CD4-positive, alpha-beta T cell treated with Interleukin-4 for 1 hour (primary cell): Measurements from ENCODE around the gene DGKB.

ENCODE experiments used
- DNase-seq, 2 donors: peaks; one replicate each; pipeline ENCODE4 v3.0.0-alpha.2; 2020 to 2022

The DGKB gene

GRCh38 chr7:14817829-14818614 is 84.5 kb downstream of the DGKB start:
- DNase-seq, result no peak

- DNase-seq, result no peak
Observed at GRCh38 chr7:14807507-14807906, 95.0 kb downstream of the DGKB start.

GRCh38 chr7:14806891-14807290 is 95.7 kb downstream of the DGKB start:
- DNase-seq, result no peak

GRCh38 chr7:14805105-14805719 is 97.3 kb downstream of the DGKB start:
- no peak for DNase-seq

- DNase-seq, result no peak
Observed at GRCh38 chr7:14800664-14801063, 101.9 kb downstream of the DGKB start.

GRCh38 chr7:14793151-14793550 is 109.4 kb downstream of the DGKB start:
- DNase-seq, result no peak

- no peak for DNase-seq
Observed at GRCh38 chr7:14787551-14787950, 115.0 kb downstream of the DGKB start.

- no peak for DNase-seq
Observed at GRCh38 chr7:14786314-14786895, 116.1 kb downstream of the DGKB start.

- DNase-seq, result no peak
Observed at GRCh38 chr7:14777806-14778205, 124.7 kb downstream of the DGKB start.

- no peak for DNase-seq
Observed at GRCh38 chr7:14776266-14776665, 126.3 kb downstream of the DGKB start.

- no peak for DNase-seq
Observed at GRCh38 chr7:14773729-14774271, 128.8 kb downstream of the DGKB start.

- no peak for DNase-seq
Observed at GRCh38 chr7:14770614-14771013, 131.9 kb downstream of the DGKB start.

GRCh38 chr7:14769261-14769660 is 133.3 kb downstream of the DGKB start:
- no peak for DNase-seq

GRCh38 chr7:14767716-14768425 is 134.7 kb downstream of the DGKB start:
- DNase-seq, result no peak

GRCh38 chr7:14766747-14767146 is 135.8 kb downstream of the DGKB start:
- DNase-seq, result no peak

- no peak for DNase-seq
Observed at GRCh38 chr7:14765731-14766130, 136.8 kb downstream of the DGKB start.

- DNase-seq, result no peak
Observed at GRCh38 chr7:14762561-14762960, 140.0 kb downstream of the DGKB start.

GRCh38 chr7:14761510-14762296 is 140.8 kb downstream of the DGKB start:
- no peak for DNase-seq

- no peak for DNase-seq
Observed at GRCh38 chr7:14760730-14761478, 141.6 kb downstream of the DGKB start.

- no peak for DNase-seq
Observed at GRCh38 chr7:14759785-14760184, 142.8 kb downstream of the DGKB start.

- no peak for DNase-seq
Observed at GRCh38 chr7:14754631-14755030, 147.9 kb downstream of the DGKB start.

- DNase-seq, result no peak
Observed at GRCh38 chr7:14752301-14752700, 150.2 kb downstream of the DGKB start.
